Breast epithelium (tissue), 4 donors: ENCODE results near the gene TXNDC2. TPM values are rescaled to one million over a fixed set of nuclear protein-coding genes. Genes with fewer than 3 reads are reported as not detected.

Experiments used
- DNase-seq, 2 donors: peaks; one replicate each; pipeline ENCODE4 v3.0.0-alpha.2; 2019; ENCODE audit warnings: low spot score in 2 of 2
- H3K27ac ChIP-seq, 2 donors: fragments of 200-600 bp; sonication (generic) in 1 of 2; one replicate each; pipeline ENCODE4 v1.5.1; 2016 to 2019; ENCODE audit warnings: mild to moderate bottlenecking in 1 of 2
- H3K27me3 ChIP-seq, 2 donors: fragments of 200-600 bp; sonication (generic) in 1 of 2; one replicate each; pipeline versions ENCODE4 v1.5.1 to v1.6.0; 2017 to 2019; ENCODE audit warnings: control low read depth in 1 of 2, mild to moderate bottlenecking in 1 of 2
- H3K36me3 ChIP-seq: fragments of 200-600 bp; one replicate; pipeline ENCODE4 v1.5.1; 2019
- H3K4me1 ChIP-seq, 2 donors: fragments of 200-600 bp; sonication (generic); one replicate each; pipeline ENCODE4 v1.5.1; 2016 to 2019; ENCODE audit warnings: control low read depth in 1 of 2
- H3K4me3 ChIP-seq, 3 donors: fragments of 200-600 bp; sonication (generic); 1 replicate in 2 of 3; 2 replicates in 1 of 3; pipeline ENCODE4 v1.5.1; 2016 to 2019; ENCODE audit warnings: mild to moderate bottlenecking in 3 of 3, moderate library complexity in 2 of 3
- H3K9me3 ChIP-seq, 2 donors: fragments of 200-600 bp; sonication (generic) in 1 of 2; one replicate each; pipeline ENCODE4 v1.5.1; 2016 to 2019; ENCODE audit warnings: control low read depth in 1 of 2
- POLR2A ChIP-seq: fragments of 450-650 bp; IDR thresholded peaks from one replicate; pipeline ENCODE4 v1.6.1; 2016; ENCODE audit warnings: antibody characterized with exemption, mild to moderate bottlenecking, moderate library complexity
- POLR2AphosphoS5 ChIP-seq, 3 donors: sonication (generic); formaldehyde crosslinking; IDR thresholded peaks; one replicate each; pipeline ENCODE4 v1.6.1; 2017; ENCODE audit warnings: antibody characterized with exemption in 3 of 3
- intact Hi-C: fragments of 100-400 bp; cut with DNase I; formaldehyde crosslinking; loops from one replicate; pipeline ENCODE4 v1.15.1; 2023; ENCODE audit warnings: low total_unique reads
- total RNA-seq, 3 donors: library from RNA; depleted of rRNA; stranded (reverse); fragments of >200 nt; gene quantifications; one replicate each; pipeline ENCODE4 v1.1.0, GENCODE V29; 2016
- TF ChIP-seq, protein P1 (sequence below), 3 donors: fragments of 450-650 bp; IDR thresholded peaks; one replicate each; pipeline ENCODE4 v1.5.1; 2016 to 2017; ENCODE audit warnings: antibody characterized with exemption in 3 of 3, mild to moderate bottlenecking in 3 of 3, moderate library complexity in 3 of 3

Gene TXNDC2
- total RNA-seq, 3 donors from 2014 or later = 0.16 TPM; not detected in 2

DNA sequence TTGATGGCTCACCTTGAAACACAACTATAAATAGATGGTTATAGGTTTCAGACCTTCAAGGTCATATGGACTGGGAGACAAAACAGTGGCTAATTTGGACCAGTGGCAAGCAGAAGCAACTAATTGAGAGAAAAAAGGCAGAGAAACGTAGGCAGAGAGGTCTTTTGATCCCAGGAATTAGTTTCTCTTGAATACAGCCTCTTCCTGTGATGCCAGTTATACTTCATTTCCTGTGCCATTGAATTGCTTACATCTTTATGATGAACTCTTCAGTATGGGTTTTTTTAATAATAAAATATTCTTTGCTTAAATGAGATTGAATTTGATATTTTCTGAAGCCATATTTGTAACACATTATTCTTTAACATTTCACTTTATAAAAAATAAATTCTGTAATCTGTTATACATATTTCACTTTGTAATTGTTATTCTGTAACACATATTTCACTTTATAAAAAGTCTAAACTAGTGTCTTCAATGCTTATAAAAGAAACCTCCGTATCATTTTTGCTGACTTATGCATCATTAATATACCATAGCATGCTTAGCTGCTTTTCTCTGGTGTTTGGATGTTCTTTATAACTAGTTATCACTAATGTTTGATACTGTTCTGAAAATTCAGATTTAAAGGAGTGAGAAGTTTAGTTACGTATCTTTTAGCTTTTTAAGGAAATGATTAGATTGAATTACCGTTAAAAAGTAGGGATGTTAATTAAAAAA lies 37.0 kb downstream of the TXNDC2 start:
- Histone ChIP-seq H3K27me3 (no peaks in the 10 kb centered on the region), H3K36me3 (no peaks in the 10 kb centered on the region), H3K9me3 (no peaks in the 10 kb centered on the region), H3K4me1 (peaks cover 5 to 10% of the 10 kb centered on the region in 2 donors), H3K27ac (no peak overlapping the region), H3K4me3 (no peak overlapping the region)
- TF ChIP-seq, protein P1, sequence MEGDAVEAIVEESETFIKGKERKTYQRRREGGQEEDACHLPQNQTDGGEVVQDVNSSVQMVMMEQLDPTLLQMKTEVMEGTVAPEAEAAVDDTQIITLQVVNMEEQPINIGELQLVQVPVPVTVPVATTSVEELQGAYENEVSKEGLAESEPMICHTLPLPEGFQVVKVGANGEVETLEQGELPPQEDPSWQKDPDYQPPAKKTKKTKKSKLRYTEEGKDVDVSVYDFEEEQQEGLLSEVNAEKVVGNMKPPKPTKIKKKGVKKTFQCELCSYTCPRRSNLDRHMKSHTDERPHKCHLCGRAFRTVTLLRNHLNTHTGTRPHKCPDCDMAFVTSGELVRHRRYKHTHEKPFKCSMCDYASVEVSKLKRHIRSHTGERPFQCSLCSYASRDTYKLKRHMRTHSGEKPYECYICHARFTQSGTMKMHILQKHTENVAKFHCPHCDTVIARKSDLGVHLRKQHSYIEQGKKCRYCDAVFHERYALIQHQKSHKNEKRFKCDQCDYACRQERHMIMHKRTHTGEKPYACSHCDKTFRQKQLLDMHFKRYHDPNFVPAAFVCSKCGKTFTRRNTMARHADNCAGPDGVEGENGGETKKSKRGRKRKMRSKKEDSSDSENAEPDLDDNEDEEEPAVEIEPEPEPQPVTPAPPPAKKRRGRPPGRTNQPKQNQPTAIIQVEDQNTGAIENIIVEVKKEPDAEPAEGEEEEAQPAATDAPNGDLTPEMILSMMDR (IDR thresholded peaks at IDR 0.05) = no peak
- TF ChIP-seq POLR2AphosphoS5 (IDR thresholded peaks at IDR 0.05) = no peak
- no peak for TF ChIP-seq POLR2A
- intact Hi-C loops = no loop called here
- DNase-seq = no peak

DNA sequence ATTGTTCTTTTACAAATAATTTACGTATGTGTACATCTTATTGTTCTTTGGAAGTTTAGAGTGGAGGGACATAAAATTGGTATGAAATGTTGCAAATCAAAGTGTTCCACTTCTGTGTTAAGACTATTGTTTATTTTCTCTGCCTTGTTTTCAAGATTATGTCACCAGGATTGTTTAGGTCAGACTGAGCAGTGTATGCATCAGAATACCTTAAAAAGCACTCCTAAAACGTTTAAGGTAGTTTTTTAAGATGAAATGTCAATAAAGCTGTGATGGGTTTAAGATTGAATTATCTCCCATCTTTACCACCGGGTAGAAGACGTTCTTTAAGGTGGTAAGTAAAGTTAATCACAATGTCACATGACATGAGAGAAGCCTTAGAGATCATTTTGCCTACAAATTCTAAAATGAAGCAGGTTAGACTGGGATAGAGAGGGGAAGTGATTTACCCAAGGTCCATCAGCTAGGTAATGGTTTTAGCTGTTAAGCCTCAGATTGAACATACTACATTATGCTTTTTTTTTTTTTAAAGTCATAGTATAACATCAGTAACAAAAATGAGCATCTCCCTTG lies 38.7 kb downstream of the TXNDC2 start:
- Histone ChIP-seq H3K4me1 (peaks cover 3 to 4% of the 10 kb centered on the region in 2 donors), H3K27ac (peak overlapping the region in 1 of 2 donors; percentile 24), H3K4me3 (no peak overlapping the region), H3K27me3 (no peaks in the 10 kb centered on the region), H3K9me3 (no peaks in the 10 kb centered on the region), H3K36me3 (no peaks in the 10 kb centered on the region)
- no peak for DNase-seq
- TF ChIP-seq POLR2A = no peak
- TF ChIP-seq, protein P1 (IDR thresholded peaks at IDR 0.05) = no peak
- no peak for TF ChIP-seq POLR2AphosphoS5 (IDR thresholded peaks at IDR 0.05)
- intact Hi-C loops = no loop called here

DNA sequence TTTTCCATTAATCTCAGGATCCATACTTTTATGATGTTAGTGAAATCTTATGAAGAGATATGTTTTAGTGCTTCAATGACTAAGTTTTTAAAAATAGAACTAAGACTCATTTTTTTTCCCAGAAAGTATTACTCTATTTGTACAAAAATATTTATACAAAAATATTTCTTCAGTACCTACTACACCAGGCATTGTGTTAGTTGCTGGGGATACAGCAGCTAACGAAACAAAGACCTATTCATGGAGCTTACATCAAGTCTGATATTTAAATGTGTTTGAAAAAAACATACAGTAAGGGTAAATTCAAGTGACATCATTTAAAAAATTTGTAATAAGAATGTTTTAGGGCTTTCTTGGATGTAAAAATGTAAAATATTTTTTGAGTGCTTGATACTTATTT lies 39.6 kb downstream of the TXNDC2 start:
- Histone ChIP-seq H3K4me3 (no peak overlapping the region), H3K36me3 (no peaks in the 10 kb centered on the region), H3K27me3 (no peaks in the 10 kb centered on the region), H3K9me3 (no peaks in the 10 kb centered on the region), H3K4me1 (peaks cover 0 to 7% of the 10 kb centered on the region in 2 donors), H3K27ac (peak overlapping the region; percentile 21 to 36)
- DNase-seq = no peak
- TF ChIP-seq, protein P1 (IDR thresholded peaks at IDR 0.05) = no peak
- TF ChIP-seq POLR2AphosphoS5 (IDR thresholded peaks at IDR 0.05) (no peak), POLR2A (no peak)
- intact Hi-C loops = no loop called here

DNA sequence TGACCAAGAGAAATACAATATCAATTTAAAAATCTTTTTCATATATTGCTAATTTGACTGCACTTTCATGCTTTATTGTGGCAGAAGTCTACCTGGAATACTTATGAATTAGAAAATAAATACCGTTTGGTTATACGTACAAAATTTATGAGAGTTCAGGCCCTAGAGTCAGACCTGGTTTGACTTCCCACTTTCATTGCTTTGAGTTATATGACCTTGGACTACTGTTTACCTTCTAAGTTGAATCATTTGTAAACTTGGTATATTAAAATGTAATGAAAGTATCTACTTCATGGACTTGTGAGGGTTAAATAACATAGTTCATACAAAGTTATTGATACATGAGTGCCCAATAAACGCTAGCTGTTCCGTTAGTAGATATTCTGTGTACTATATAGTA lies 40.0 kb downstream of the TXNDC2 start:
- TF ChIP-seq POLR2A = no peak
- TF ChIP-seq, protein P1 (IDR thresholded peaks at IDR 0.05) = no peak
- TF ChIP-seq POLR2AphosphoS5 (IDR thresholded peaks at IDR 0.05) = no peak
- DNase-seq = no peak
- no peaks in the 10 kb centered on the region for H3K27me3 ChIP-seq
- no peaks in the 10 kb centered on the region for H3K36me3 ChIP-seq
- intact Hi-C loops = no loop called here
- no peak overlapping the region for H3K4me3 ChIP-seq
- H3K9me3 ChIP-seq = no peaks in the 10 kb centered on the region
- H3K27ac ChIP-seq = peak overlapping the region in 1 of 2 donors; percentile 21
- H3K4me1 ChIP-seq = peaks cover 0 to 9% of the 10 kb centered on the region in 2 donors

DNA sequence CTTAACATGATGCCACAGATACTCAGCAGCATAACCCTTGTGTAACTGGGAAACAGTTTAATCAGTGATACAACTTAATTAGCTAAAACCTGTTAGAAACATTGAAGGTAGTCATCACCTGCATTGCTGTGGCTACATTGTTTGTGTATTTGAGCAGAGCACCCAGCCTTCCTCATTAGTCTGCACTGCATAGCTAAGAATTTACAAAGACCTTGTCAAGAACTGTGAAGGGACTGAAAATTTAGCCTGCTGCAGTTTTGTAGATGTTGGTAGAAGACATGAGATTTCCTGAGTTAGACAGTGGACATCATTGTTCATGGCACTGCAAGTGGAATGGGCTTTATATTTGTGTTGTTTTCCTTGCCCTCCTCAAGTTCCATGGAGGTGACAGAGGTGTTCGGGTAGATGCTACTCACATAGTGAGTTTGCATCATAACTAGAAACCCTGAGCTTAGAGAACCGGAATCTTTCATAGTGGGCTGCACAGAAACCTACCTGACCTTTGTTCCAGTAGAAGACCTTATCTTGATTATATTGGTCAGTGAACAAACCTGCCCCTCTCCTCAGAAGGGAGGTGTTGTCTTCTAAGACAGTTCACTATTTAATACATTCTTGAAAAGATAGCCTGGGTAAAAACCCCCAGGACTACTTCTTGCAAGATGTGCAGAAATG lies 40.6 kb downstream of the TXNDC2 start:
- Histone ChIP-seq H3K36me3 (no peaks in the 10 kb centered on the region), H3K4me1 (peaks cover 0 to 9% of the 10 kb centered on the region in 2 donors), H3K9me3 (no peaks in the 10 kb centered on the region), H3K4me3 (no peak overlapping the region), H3K27ac (no peak overlapping the region), H3K27me3 (no peaks in the 10 kb centered on the region)
- intact Hi-C loops = no loop called here
- no peak for DNase-seq
- TF ChIP-seq POLR2A (no peak), POLR2AphosphoS5 (IDR thresholded peaks at IDR 0.05) (no peak)
- TF ChIP-seq, protein P1 (IDR thresholded peaks at IDR 0.05) = no peak
